ENCODE measurements around the gene COX5B.
"Not testable (repeated sequence)": the region's sequence is repeated elsewhere in the genome, so short reads cannot be mapped to it uniquely, and the experiment has no call there.

DNA sequence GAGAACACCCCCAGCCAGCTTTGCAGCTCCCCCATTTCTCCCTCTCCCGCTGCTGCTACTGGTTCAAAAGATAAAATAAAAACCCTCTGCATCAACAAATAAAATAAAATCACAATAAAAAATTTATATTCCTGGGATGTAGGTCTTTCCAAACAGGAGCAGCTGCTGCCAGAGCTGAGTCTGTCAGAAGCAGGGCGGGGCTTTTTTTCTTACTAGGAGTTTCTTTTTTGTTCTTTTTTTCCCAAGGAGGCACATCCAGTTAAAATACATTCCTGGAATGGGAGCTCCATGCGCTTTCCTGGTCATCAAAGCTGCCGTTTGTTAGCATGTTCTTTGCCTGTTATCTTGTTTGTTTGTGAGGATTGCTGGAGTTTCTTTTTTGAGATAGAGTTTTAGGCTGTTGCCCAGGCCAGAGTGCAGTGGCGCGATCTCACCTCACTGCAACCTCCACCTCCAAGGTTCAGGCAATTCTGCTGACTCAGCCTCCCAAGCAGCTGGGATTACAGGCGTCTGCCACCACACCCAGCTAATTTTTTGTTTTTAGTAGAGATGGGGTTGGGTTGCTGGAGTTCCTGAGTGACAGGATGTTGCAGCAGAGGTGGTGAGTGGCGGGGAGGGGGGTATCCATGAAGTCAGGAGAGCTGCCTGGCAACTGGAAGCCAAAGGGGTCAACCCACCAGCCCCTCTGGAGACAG lies 20.4 kb upstream of the COX5B start:
- TF ChIP-seq, protein P1, sequence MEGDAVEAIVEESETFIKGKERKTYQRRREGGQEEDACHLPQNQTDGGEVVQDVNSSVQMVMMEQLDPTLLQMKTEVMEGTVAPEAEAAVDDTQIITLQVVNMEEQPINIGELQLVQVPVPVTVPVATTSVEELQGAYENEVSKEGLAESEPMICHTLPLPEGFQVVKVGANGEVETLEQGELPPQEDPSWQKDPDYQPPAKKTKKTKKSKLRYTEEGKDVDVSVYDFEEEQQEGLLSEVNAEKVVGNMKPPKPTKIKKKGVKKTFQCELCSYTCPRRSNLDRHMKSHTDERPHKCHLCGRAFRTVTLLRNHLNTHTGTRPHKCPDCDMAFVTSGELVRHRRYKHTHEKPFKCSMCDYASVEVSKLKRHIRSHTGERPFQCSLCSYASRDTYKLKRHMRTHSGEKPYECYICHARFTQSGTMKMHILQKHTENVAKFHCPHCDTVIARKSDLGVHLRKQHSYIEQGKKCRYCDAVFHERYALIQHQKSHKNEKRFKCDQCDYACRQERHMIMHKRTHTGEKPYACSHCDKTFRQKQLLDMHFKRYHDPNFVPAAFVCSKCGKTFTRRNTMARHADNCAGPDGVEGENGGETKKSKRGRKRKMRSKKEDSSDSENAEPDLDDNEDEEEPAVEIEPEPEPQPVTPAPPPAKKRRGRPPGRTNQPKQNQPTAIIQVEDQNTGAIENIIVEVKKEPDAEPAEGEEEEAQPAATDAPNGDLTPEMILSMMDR (IDR thresholded peaks at IDR 0.05): not testable (repeated sequence)
- not testable (repeated sequence) for TF ChIP-seq POLR2A, EP300 (IDR thresholded peaks at IDR 0.05)
